A673 (cell line): ENCODE measurements around the gene ATF1.

Experiments
- CTCF ChIP-seq: fragments of 300-800, 200-600 bp; sonication (generic); conservative IDR thresholded peaks from 2 replicates; pipeline ENCODE4 v1.5.1; 2017; ENCODE audit warnings: low read depth, mild to moderate bottlenecking, antibody characterized with exemption, low read length, moderate library complexity, mixed read lengths
- EZH2 ChIP-seq: fragments of 200-600 bp; sonication (generic); IDR thresholded peaks from 2 replicates; pipeline ENCODE4 v1.6.1; 2017; ENCODE audit warnings: borderline replicate concordance, low read depth, mild to moderate bottlenecking, mixed read lengths, antibody characterized with exemption, low read length; ENCODE audit not compliant: poor library complexity, severe bottlenecking

DNA sequence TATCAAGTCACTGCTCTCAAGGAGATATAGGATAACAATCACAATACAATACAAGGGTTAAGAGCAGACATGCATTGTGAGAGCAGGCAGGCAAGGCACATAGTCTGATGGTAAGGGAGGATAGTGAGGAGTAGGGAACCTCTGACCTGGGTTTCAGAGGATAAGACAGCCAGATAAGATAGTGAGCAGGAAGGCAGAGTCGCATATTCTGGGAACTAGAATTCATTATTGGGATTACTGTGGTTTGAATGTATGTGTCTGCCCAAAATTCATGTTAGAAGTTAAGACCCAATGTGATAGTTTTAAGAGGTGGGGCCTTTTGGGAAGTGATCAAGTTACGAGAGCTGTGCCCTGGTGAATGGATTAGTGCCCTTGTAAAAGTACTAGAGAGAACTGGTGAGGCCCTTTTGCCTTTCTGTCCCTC, 14.4 kb upstream of the ATF1 start:
- TF ChIP-seq CTCF (no peak), EZH2 (no peak)
